PC-3 (cell line): ENCODE data around the gene UBE2U.

Experiments used
- CTCF ChIP-seq: fragments of 300-600 bp; sonication (generic); conservative IDR thresholded peaks from 2 replicates; pipeline ENCODE4 v1.5.1; 2017; ENCODE audit warnings: antibody characterized with exemption, low read depth, mild to moderate bottlenecking, low read length
- EZH2 ChIP-seq: fragments of 300-600 bp; sonication (generic); IDR thresholded peaks from one replicate; pipeline ENCODE4 v1.6.1; 2017; ENCODE audit warnings: antibody characterized with exemption, mild to moderate bottlenecking, low read length; ENCODE audit not compliant: unreplicated experiment
- EZH2phosphoT487 ChIP-seq: fragments of 300-600 bp; sonication (generic); IDR thresholded peaks from 2 replicates; pipeline ENCODE4 v1.6.1; 2018; ENCODE audit warnings: mild to moderate bottlenecking, antibody characterized with exemption, low read length, borderline replicate concordance

GRCh38 chr1:64187646-64188045, 15.8 kb upstream of the UBE2U start:
- TF ChIP-seq EZH2 (no peak), CTCF (no peak), EZH2phosphoT487 (no peak)
